Pancreas (tissue), 10 donors: ENCODE data around the gene CHST11. TPM values are rescaled to one million over a fixed set of nuclear protein-coding genes. Genes with fewer than 3 reads are reported as not detected.
A peak's percentile ranks its signal among the peaks of the same experiment; 100 is the strongest.

ENCODE experiments used
- ATAC-seq, 4 donors: fragments of 200-7000 bp; cut with Tn5 transposase; one replicate each; pipeline versions ENCODE4 v1.8.0 to v1.9.1; 2020; ENCODE audit warnings: mild to moderate bottlenecking in 4 of 4, moderate library complexity in 4 of 4
- DNase-seq, 6 donors: peaks; one replicate each; pipeline ENCODE4 v3.0.0-alpha.2; 2020
- FAIRE-seq: peaks from 2 replicates; lab custom pipeline; 2012; peaks lifted over from hg19 to GRCh38; lab: Jason Lieb, UNC
- H3K27ac ChIP-seq, 4 donors: fragments of 200-600 bp; sonication (generic); 1 replicate in 3 of 4; 2 replicates in 1 of 4; pipeline versions ENCODE4 v1.5.0 to v1.8.0; 2020
- H3K27me3 ChIP-seq, 4 donors: fragments of 200-600 bp; one replicate each; pipeline ENCODE4 v1.8.0; 2021
- H3K36me3 ChIP-seq, 3 donors: fragments of 200-600 bp; sonication (generic) in 1 of 3; one replicate each; pipeline versions ENCODE4 v1.5.0 to v1.8.0; 2020 to 2021
- H3K4me1 ChIP-seq, 3 donors: fragments of 200-600 bp; one replicate each; pipeline ENCODE4 v1.8.0; 2021
- H3K4me3 ChIP-seq, 4 donors: fragments of 200-600 bp; sonication (generic) in 2 of 4; one replicate each; pipeline versions ENCODE4 v1.5.0 to v1.8.0; 2020 to 2021
- H3K9me3 ChIP-seq, 4 donors: fragments of 200-600 bp; one replicate each; pipeline ENCODE4 v1.8.0; 2021
- CTCF ChIP-seq, 4 donors: fragments of 200-600 bp; sonication (generic) in 3 of 4; IDR thresholded peaks; one replicate each; pipeline versions ENCODE4 v1.5.0 to v1.8.0; 2021; ENCODE audit warnings: antibody characterized with exemption in 4 of 4
- WGBS, 2 donors: extraction: QIAGEN DNeasy Blood & Tissue Kit; methylation state at CpG; one replicate each; pipeline ENCODE4 v1.1.7; 2013; 5-methylcytosine and 5-hydroxymethylcytosine counted together
- intact Hi-C, 3 donors: fragments of 100-400 bp; cut with DNase I; formaldehyde crosslinking; loops; one replicate each; pipeline versions ENCODE4 v1.11.1 to v1.14.2; 2022
- polyA plus RNA-seq, 2 donors: library from polyadenylated mRNA; stranded (reverse); fragments of 200-250 nt; gene quantifications; one replicate each; pipeline ENCODE4 v1.2.3, GENCODE V29; 2013
- total RNA-seq, 6 donors: library from RNA; stranded (reverse); fragmentation: NEBNext Ultra II Directional in 4 of 6; extraction: Animal tissue kit (Norgen Biotek cat#: 25700) in 4 of 6; gene quantifications; one replicate each; pipeline versions ENCODE4 v1.2.1 to v1.2.4, GENCODE V29; 2021 to 2023
- donor health status: healthy with polysubstance abuse.
- donor health status: DM: no; HTN: no; CAD: no; lungs with moderate emphysema.
- donor health status: DM: no; HTN: no; CAD: no.
- donor health status: control.
- donor health status: control.
- donor health status: Bipolar disorder and iron deficiency.
- donor health status: DM: yes; HTN: yes; CAD: no.
- donor health status: DM: no; HTN: no; CAD: no.
- donor health status: DM: no; HTN: no; CAD: no.
- donor health status: DM: yes; HTN: yes; CAD: no.

CHST11 gene
- total and polyA plus RNA-seq, 8 donors = 1.1 to 14.8 (median 7.8) TPM

DNA sequence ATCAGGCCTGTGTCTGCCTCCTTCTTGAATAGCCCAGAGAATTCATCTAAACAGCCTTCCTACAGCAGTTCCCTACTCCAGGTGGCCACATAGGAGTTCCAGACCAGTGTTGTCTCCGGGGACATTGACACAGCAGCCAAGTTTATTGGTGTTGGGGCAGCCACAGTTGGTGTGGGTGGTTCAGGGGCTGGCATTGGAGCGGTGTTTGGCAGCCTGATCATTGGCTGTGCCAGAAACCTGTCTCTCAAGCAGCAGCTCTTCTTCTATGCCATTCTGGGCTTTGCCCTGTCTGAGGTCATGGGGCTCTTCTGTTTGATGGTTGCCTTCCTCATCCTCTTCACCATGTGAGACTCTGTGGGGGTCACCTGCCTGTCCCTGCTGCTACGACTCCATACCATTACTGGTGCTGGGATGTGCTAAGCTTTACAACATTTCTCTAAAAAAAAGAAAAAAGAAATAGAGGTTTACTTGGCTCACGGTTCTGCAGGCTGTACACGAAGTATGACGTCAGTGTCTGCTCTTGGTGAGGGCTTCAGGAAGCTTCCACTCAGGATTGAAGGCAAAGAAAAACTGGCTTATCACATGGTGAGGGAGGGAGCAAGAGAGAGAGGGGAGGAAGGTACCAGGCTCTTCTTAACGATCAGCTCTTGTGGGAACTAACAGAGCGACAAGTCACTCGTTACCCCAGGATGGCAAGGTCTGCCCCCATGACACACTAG, 57.5 kb downstream of the CHST11 start:
- no peak for TF ChIP-seq CTCF (IDR thresholded peaks at IDR 0.05)
- no peak for DNase-seq
- ATAC-seq = no peak
- Histone ChIP-seq H3K4me1 (peaks cover 0 to 13% (median 0%) of the 10 kb centered on the region in 3 donors), H3K27me3 (no peaks in the 10 kb centered on the region), H3K27ac (no peak overlapping the region), H3K36me3 (no peaks in the 10 kb centered on the region), H3K9me3 (no peaks in the 10 kb centered on the region), H3K4me3 (no peak overlapping the region)
- no peak for FAIRE-seq
- WGBS, 2 donors = 86 to 89% methylated on average over 9 of the region's 9 CpGs
- intact Hi-C loops = no loop called here

- H3K27me3 ChIP-seq = no peaks in the 10 kb centered on the region
- peaks cover 0 to 6% (median 0%) of the 10 kb centered on the region in 3 donors for H3K4me1 ChIP-seq
- ATAC-seq = peak in 2 of 4 donors; percentile 40 to 56
- no peak for FAIRE-seq
- no peaks in the 10 kb centered on the region for H3K36me3 ChIP-seq
- WGBS, 2 donors = 9 to 14% methylated on average over 1 of the region's 1 CpG
- intact Hi-C loops = no loop called here
- H3K9me3 ChIP-seq = no peaks in the 10 kb centered on the region
- no peak for DNase-seq
- TF ChIP-seq CTCF (IDR thresholded peaks at IDR 0.05) = no peak
- no peak overlapping the region for H3K4me3 ChIP-seq
- no peak overlapping the region for H3K27ac ChIP-seq
These were observed 59.2 kb downstream of the CHST11 start for GRCh38 chr12:104515899-104516298.

- FAIRE-seq (no peak), DNase-seq (no peak), ATAC-seq (no peak)
- Histone ChIP-seq H3K27me3 (no peaks in the 10 kb centered on the region), H3K36me3 (no peaks in the 10 kb centered on the region), H3K4me3 (no peak overlapping the region), H3K27ac (no peak overlapping the region), H3K9me3 (no peaks in the 10 kb centered on the region), H3K4me1 (peaks cover 0 to 4% (median 0%) of the 10 kb centered on the region in 3 donors)
- intact Hi-C loops = no loop called here
- no peak for TF ChIP-seq CTCF (IDR thresholded peaks at IDR 0.05)
- WGBS, 2 donors = 81 to 90% methylated on average over 1 of the region's 1 CpG
These were observed 60.1 kb downstream of the CHST11 start for GRCh38 chr12:104516821-104517220.

DNA sequence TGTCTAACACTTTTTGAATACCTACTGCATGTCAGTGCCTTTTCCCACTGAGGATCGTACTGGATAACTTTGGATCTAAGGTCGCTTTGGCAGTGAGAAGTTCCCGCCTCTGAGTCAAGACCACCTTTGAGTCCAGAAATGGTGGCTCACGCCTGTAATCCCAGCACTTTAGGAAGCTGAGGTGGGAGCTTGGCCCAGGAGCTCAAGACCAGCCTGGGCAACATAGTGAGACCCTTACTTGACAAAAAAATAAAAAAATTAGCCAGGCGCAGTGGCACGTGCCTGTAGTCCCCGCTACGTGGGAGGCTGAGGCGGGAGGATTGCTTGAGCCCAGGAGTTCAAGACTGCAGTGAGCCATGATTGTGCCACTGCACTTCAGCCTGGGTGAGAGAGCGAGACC, 61.1 kb downstream of the CHST11 start:
- ATAC-seq (no peak), FAIRE-seq (no peak), DNase-seq (no peak)
- WGBS, 2 donors = 98 to 99% methylated on average over 10 of the region's 10 CpGs
- no peak overlapping the region for H3K27ac ChIP-seq
- no peaks in the 10 kb centered on the region for H3K27me3 ChIP-seq
- H3K36me3 ChIP-seq = no peaks in the 10 kb centered on the region
- H3K4me1 ChIP-seq = peaks cover 0 to 4% (median under 1%) of the 10 kb centered on the region in 3 donors
- no peaks in the 10 kb centered on the region for H3K9me3 ChIP-seq
- intact Hi-C loops = no loop called here
- no peak overlapping the region for H3K4me3 ChIP-seq
- TF ChIP-seq CTCF (IDR thresholded peaks at IDR 0.05) = no peak
